ENCODE measurements around the gene NALCN. TPM values are rescaled to one million over a fixed set of nuclear protein-coding genes. Genes with fewer than 3 reads are reported as not detected.

The NALCN gene
- total RNA-seq, 2 experiments from 2014 or later = not detected

DNA sequence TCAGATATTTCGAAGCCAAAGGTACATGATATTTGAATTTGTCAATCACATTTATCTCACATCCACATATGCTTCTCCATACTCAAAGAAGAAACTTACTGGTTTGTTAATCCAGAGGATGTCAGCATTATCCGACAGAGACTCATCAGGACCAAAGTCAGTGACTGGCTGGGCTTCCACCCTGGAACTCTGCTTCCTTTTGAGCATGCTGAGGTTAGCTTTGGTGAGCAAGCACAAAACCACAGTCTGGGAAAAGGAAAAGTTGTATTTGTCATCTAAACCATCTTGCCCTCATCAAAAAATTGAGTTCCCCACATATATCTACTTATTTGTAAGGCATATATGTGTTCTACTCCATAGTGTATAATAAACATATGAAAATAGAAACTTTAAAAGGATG lies 17.4 kb downstream of the NALCN start:
- no peak overlapping the region for H3K27ac Mint-ChIP-seq
- no peak overlapping the region for H3K4me3 Mint-ChIP-seq

DNA sequence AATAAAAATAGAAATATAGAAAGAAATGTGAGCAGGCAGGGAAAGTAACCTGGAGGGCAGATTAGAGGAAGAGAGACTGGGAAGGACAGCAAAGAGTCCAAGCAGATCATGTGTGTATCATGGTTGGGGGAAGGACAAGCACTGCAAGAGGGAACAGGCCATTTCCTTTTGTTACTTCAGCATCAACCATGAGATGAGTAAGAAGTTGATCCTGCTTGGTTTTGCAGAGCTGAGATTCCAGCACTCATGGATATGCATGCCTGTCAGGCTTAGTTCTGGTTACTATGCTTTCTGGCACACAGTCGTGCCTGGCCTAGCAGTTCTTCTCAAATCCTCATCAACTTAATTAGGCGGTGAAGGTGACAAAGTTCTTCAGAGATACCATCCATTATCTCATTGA lies 18.1 kb downstream of the NALCN start:
- Mint-ChIP-seq H3K27me3 (peaks cover 5% of the 10 kb centered on the region), H3K4me1 (no peaks in the 10 kb centered on the region), H3K9me3 (ENCODE audit: low read depth) (no peaks in the 10 kb centered on the region), H3K36me3 (no peaks in the 10 kb centered on the region), H3K4me3 (no peak overlapping the region), H3K27ac (no peak overlapping the region)
- no peak for ATAC-seq
- CTCF ChIA-PET = no interaction called here
- DNase-seq = no peak

More for the DNA sequence above, 17.4 kb downstream of the NALCN start:
- no peak for ATAC-seq
- no peak for DNase-seq
- CTCF ChIA-PET = no interaction called here
- no peaks in the 10 kb centered on the region for H3K36me3 Mint-ChIP-seq
- peaks cover 9% of the 10 kb centered on the region for H3K27me3 Mint-ChIP-seq
- H3K9me3 Mint-ChIP-seq (ENCODE audit: low read depth) = no peaks in the 10 kb centered on the region
- no peaks in the 10 kb centered on the region for H3K4me1 Mint-ChIP-seq

DNA sequence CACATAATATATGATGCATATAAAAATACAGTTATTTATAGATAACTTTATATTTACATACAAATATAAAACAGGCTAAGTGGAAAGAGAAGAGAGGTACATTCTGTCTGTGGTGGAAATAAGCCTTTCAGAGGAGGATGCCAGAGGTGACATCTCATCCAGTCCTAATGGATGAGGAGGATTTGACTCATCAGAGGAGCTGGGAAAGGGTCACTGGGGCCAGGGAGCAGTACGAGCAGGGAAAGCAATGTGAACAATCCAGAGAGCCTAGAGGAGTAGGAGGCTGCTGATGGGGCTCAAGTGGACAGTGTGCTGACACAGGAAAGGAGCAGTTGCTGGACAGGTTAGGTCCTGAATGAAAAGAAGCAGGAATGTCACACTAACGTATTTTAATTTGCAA lies 18.6 kb downstream of the NALCN start:
- no peak for DNase-seq
- CTCF ChIA-PET = no interaction called here
- no peaks in the 10 kb centered on the region for H3K36me3 Mint-ChIP-seq
- H3K9me3 Mint-ChIP-seq (ENCODE audit: low read depth) = no peaks in the 10 kb centered on the region
- ATAC-seq = no peak
- no peak overlapping the region for H3K27ac Mint-ChIP-seq
- no peak overlapping the region for H3K4me3 Mint-ChIP-seq
- peaks cover 2% of the 10 kb centered on the region for H3K27me3 Mint-ChIP-seq
- H3K4me1 Mint-ChIP-seq = no peaks in the 10 kb centered on the region

- no peak overlapping the region for H3K4me3 Mint-ChIP-seq
- peaks cover 4% of the 10 kb centered on the region for H3K4me1 Mint-ChIP-seq
- H3K27ac Mint-ChIP-seq = no peak overlapping the region
- no peaks in the 10 kb centered on the region for H3K9me3 Mint-ChIP-seq (ENCODE audit: low read depth)
- CTCF ChIA-PET = no interaction called here
- no peak for DNase-seq
- ATAC-seq = no peak
- no peaks in the 10 kb centered on the region for H3K36me3 Mint-ChIP-seq
- no peaks in the 10 kb centered on the region for H3K27me3 Mint-ChIP-seq
Measured at GRCh38 chr13:101394605-101395004, 21.7 kb downstream of the NALCN start.

GRCh38 chr13:101393140-101393539 lies 23.2 kb downstream of the NALCN start:
- DNase-seq (no peak), ATAC-seq (no peak)
- Mint-ChIP-seq H3K27me3 (no peaks in the 10 kb centered on the region), H3K27ac (no peak overlapping the region), H3K36me3 (no peaks in the 10 kb centered on the region), H3K4me1 (peaks cover 4% of the 10 kb centered on the region), H3K9me3 (ENCODE audit: low read depth) (no peaks in the 10 kb centered on the region), H3K4me3 (no peak overlapping the region)
- CTCF ChIA-PET = no interaction called here

- ATAC-seq (no peak), DNase-seq (no peak)
- Mint-ChIP-seq H3K4me1 (peaks cover 4% of the 10 kb centered on the region), H3K27me3 (no peaks in the 10 kb centered on the region), H3K36me3 (no peaks in the 10 kb centered on the region), H3K4me3 (no peak overlapping the region), H3K9me3 (ENCODE audit: low read depth) (no peaks in the 10 kb centered on the region), H3K27ac (no peak overlapping the region)
- CTCF ChIA-PET = no interaction called here
Measured at GRCh38 chr13:101390461-101390860, 25.8 kb downstream of the NALCN start.

DNA sequence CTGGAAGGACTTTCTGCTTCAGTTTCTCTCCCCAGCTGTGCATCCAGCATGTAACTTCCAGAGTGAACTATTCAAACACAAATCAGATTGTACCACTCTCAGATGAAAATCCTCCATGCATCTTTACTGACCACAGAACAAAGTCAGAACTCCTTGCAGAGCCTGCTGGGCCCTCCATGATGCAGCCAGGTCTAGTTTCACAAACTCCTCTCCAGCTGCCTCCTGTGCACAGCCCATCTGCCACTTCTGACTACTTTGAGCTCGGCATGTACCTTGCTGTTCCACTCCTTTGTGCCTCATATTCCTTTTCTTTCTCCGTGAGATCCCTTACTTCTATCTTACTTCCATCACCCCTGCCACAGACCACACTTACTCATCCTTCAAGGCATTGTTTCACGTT lies 31.4 kb downstream of the NALCN start:
- no peaks in the 10 kb centered on the region for H3K36me3 Mint-ChIP-seq
- CTCF ChIA-PET = no interaction called here
- no peaks in the 10 kb centered on the region for H3K4me1 Mint-ChIP-seq
- H3K27me3 Mint-ChIP-seq = no peaks in the 10 kb centered on the region
- no peak overlapping the region for H3K27ac Mint-ChIP-seq
- ATAC-seq (no peak), DNase-seq (no peak)
- H3K4me3 Mint-ChIP-seq = no peak overlapping the region
- no peaks in the 10 kb centered on the region for H3K9me3 Mint-ChIP-seq (ENCODE audit: low read depth)

DNA sequence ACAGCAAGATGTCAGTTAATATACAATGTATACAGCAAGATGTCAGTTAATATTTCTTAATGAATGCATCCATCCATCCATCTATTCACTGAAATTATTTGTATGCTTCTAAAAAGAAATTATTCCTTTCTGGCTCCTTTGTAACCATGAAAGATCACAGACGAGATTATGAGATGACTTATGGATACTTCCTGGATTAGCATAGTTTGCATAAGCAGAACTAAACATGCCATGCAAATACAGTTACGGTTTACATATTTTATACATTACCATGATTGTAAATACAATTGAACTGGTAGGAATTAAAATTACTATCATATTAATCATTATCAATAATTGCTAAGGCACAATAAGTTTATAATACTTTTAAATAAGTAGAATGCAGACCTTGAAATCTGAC lies 32.7 kb downstream of the NALCN start:
- H3K27me3 Mint-ChIP-seq = no peaks in the 10 kb centered on the region
- H3K4me1 Mint-ChIP-seq = no peaks in the 10 kb centered on the region
- DNase-seq (no peak), ATAC-seq (no peak)
- CTCF ChIA-PET = no interaction called here
- no peaks in the 10 kb centered on the region for H3K36me3 Mint-ChIP-seq
- H3K4me3 Mint-ChIP-seq = no peak overlapping the region
- H3K27ac Mint-ChIP-seq = no peak overlapping the region
- H3K9me3 Mint-ChIP-seq (ENCODE audit: low read depth) = no peaks in the 10 kb centered on the region

GRCh38 chr13:101382701-101383100 lies 33.6 kb downstream of the NALCN start:
- no peaks in the 10 kb centered on the region for H3K4me1 Mint-ChIP-seq
- ATAC-seq = no peak
- no peaks in the 10 kb centered on the region for H3K36me3 Mint-ChIP-seq
- no peaks in the 10 kb centered on the region for H3K27me3 Mint-ChIP-seq
- no peaks in the 10 kb centered on the region for H3K9me3 Mint-ChIP-seq (ENCODE audit: low read depth)
- CTCF ChIA-PET = no interaction called here
- H3K4me3 Mint-ChIP-seq = no peak overlapping the region
- DNase-seq = no peak
- no peak overlapping the region for H3K27ac Mint-ChIP-seq

- no peaks in the 10 kb centered on the region for H3K36me3 Mint-ChIP-seq
- H3K4me1 Mint-ChIP-seq = no peaks in the 10 kb centered on the region
- no peaks in the 10 kb centered on the region for H3K9me3 Mint-ChIP-seq (ENCODE audit: low read depth)
- DNase-seq (no peak), ATAC-seq (no peak)
- H3K27ac Mint-ChIP-seq = no peak overlapping the region
- CTCF ChIA-PET = no interaction called here
- no peaks in the 10 kb centered on the region for H3K27me3 Mint-ChIP-seq
- no peak overlapping the region for H3K4me3 Mint-ChIP-seq
Measured at GRCh38 chr13:101382086-101382485, 34.2 kb downstream of the NALCN start.

DNA sequence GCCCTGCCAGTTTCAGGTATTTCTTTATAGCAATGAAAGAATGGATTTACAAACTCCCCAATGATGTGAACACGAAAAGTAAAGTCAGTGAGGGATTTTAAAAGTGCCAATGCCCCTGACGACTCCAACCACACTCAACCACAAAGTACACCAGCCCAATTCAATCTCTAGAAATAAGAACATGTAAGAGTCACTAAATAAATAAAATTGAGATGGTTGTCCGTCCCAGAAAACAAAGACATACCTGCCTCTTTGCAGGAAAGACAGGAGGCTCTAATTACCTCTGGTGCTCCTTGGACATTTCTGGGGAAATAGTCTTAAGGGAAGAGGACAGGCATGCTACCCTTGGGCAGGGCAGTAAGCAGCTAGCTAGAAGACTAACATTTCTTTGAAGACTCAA lies 55.8 kb downstream of the NALCN start:
- ATAC-seq (no peak), DNase-seq (no peak)
- Mint-ChIP-seq H3K36me3 (no peaks in the 10 kb centered on the region), H3K9me3 (ENCODE audit: low read depth) (no peaks in the 10 kb centered on the region), H3K27me3 (no peaks in the 10 kb centered on the region), H3K27ac (no peak overlapping the region), H3K4me1 (no peaks in the 10 kb centered on the region), H3K4me3 (no peak overlapping the region)
- CTCF ChIA-PET = no interaction called here

GRCh38 chr13:101354895-101355294 lies 61.4 kb downstream of the NALCN start:
- Mint-ChIP-seq H3K27ac (no peak overlapping the region), H3K27me3 (no peaks in the 10 kb centered on the region), H3K9me3 (ENCODE audit: low read depth) (no peaks in the 10 kb centered on the region), H3K4me3 (no peak overlapping the region), H3K36me3 (no peaks in the 10 kb centered on the region), H3K4me1 (no peaks in the 10 kb centered on the region)
- ATAC-seq (no peak), DNase-seq (no peak)
- CTCF ChIA-PET = no interaction called here

DNA sequence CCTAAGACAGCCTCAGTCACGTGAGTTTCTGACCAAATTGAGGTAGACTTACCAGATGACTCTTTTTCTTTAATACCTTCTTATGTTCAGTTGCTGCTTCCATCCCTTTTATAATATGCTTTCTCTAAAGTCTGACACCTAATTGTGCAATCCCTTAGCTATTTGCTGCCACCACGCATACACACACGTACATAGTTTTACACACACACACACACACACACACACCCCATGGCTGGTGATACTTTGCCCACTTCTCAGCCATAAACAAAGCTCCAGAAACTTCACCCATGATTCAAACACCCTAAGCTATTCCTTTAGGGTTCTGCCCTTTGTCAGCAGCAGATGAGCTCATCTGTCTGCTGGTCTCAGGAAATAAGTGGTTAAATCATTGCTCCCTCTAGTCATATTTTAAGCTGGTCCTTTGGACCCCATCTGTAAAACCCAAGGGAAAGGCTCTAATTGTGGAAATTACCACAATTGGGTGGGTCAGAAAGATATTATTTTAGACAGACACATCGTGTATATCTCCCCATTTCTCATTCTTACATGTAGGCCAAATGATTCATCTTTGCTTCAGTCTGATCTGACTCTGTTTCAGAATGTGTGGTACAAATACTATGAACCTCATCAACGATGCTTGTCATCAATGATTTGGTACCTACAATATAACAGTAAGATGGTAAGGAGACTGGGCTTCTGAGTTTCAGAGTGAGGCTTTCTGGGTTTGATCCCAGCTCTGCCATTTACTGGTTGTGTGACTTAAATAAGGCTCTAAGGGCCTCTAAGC lies 69.2 kb downstream of the NALCN start:
- no peak for ATAC-seq
- no peak overlapping the region for H3K27ac Mint-ChIP-seq

DNA sequence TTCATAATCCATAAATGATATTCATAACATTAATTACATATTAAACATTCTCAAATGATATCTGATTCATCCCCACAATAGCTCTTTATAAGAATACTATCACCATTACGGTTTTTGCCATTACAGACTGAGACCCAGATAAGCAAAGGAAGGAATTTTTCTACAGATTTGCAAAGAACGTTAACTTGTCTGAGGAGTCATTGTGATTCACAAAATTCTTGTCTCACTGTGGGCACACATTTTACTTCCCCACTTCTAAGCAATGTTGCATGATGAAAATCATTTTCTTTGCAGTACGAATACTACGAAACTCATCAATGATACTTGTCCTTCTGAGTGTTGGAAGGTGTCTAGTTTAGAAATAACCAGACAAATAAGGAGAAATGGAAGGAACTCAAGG lies 70.1 kb downstream of the NALCN start:
- no peak for DNase-seq
- Mint-ChIP-seq H3K4me3 (no peak overlapping the region), H3K27ac (no peak overlapping the region), H3K9me3 (ENCODE audit: low read depth) (no peaks in the 10 kb centered on the region), H3K27me3 (no peaks in the 10 kb centered on the region), H3K4me1 (no peaks in the 10 kb centered on the region), H3K36me3 (no peaks in the 10 kb centered on the region)
- CTCF ChIA-PET = no interaction called here
- ATAC-seq = no peak

More for the DNA sequence above, 69.2 kb downstream of the NALCN start:
- Mint-ChIP-seq H3K36me3 (no peaks in the 10 kb centered on the region), H3K4me1 (no peaks in the 10 kb centered on the region), H3K27me3 (no peaks in the 10 kb centered on the region), H3K4me3 (no peak overlapping the region), H3K9me3 (ENCODE audit: low read depth) (no peaks in the 10 kb centered on the region)
- DNase-seq = no peak
- CTCF ChIA-PET = no interaction called here

Data from activated CD8-positive, alpha-beta memory T cell treated with anti-CD3 and anti-CD28 coated beads, Interleukin-2, amount 10 ng/mL, durations not matched to agents 7 days and 5 days (primary cell).